Measurements from ENCODE around the gene SLC2A3.
"Not testable (repeated sequence)": the region's sequence is repeated elsewhere in the genome, so short reads cannot be mapped to it uniquely, and the experiment has no call there.

GRCh38 chr12:7983019-7983418 lies 47.0 kb upstream of the SLC2A3 start:
- TF ChIP-seq CTCF, POLR2A (IDR thresholded peaks at IDR 0.05): not testable (repeated sequence)
